ENCODE data around the gene PGA4.

The PGA4 gene

GRCh38 chr11:61256710-61257482 is 34.7 kb downstream of the PGA4 start (continued):
- no peak for TF ChIP-seq ZNF677 (tag by site-specific recombination; IDR thresholded peaks at IDR 0.05)
- no peak for TF ChIP-seq ZSCAN16 (tag by site-specific recombination; IDR thresholded peaks at IDR 0.05)
- TF ChIP-seq ZNF654 (tag by site-specific recombination; IDR thresholded peaks at IDR 0.05; ENCODE audit: low read depth) = no peak
- no peak for TF ChIP-seq ZNF791 (tag by site-specific recombination; IDR thresholded peaks at IDR 0.05)
- TF ChIP-seq YY2 (tag by site-specific recombination; IDR thresholded peaks at IDR 0.05) = no peak
- no peak for TF ChIP-seq ZNF670 (tag by site-specific recombination; IDR thresholded peaks at IDR 0.05; ENCODE audit: low read depth)
- no peak for TF ChIP-seq SETDB1 (IDR thresholded peaks at IDR 0.05; ENCODE audit: insufficient read length, low read length)
- no peak for TF ChIP-seq ZNF174 (tag by site-specific recombination; IDR thresholded peaks at IDR 0.05)
- no peak for TF ChIP-seq ZBTB44 (tag by site-specific recombination; IDR thresholded peaks at IDR 0.05)

GRCh38 chr11:61258546-61258945 is 36.4 kb downstream of the PGA4 start:
- Histone ChIP-seq H3K4me1 (ENCODE audit: control insufficient read depth, insufficient read depth, low read length) (no peaks in the 10 kb centered on the region), H3K27ac (ENCODE audit: extremely low read depth, low read depth, low read length) (no peak overlapping the region), H3K36me3 (ENCODE audit: control insufficient read depth in 2 of 2, insufficient read depth in 1 of 2, low read length in 2 of 2) (peaks cover 0 to 10% of the 10 kb centered on the region in 2 experiments; a peak in 2 of 3 replicates), H3K9me3 (ENCODE audit: control insufficient read depth, insufficient read depth, low read depth, low read length) (no peaks in the 10 kb centered on the region), H3K4me3 (ENCODE audit: low read depth, low read length) (no peak overlapping the region)
- POLR2A ChIA-PET = interaction anchor here (1.0 kb wide), 1 partner anchor 23 kb away, joined by 3 read pairs; no protein-coding TSS in a partner anchor
- TF ChIP-seq SP3 (tag by site-specific recombination; IDR thresholded peaks at IDR 0.05) = no peak
- TF ChIP-seq ZNF610 (tag by site-specific recombination; IDR thresholded peaks at IDR 0.05; ENCODE audit: borderline replicate concordance) = no peak
- TF ChIP-seq ZNF146 (tag by site-specific recombination; IDR thresholded peaks at IDR 0.05) = no peak
- TF ChIP-seq ZNF132 (tag by site-specific recombination; IDR thresholded peaks at IDR 0.05; ENCODE audit: borderline replicate concordance) = no peak
- TF ChIP-seq ZBTB17 (tag by site-specific recombination; IDR thresholded peaks at IDR 0.05) = no peak
- no peak for TF ChIP-seq ZBTB10 (tag by site-specific recombination; IDR thresholded peaks at IDR 0.05)
- TF ChIP-seq PRDM6 (tag by site-specific recombination; IDR thresholded peaks at IDR 0.05) = no peak
- no peak for TF ChIP-seq ZNF341 (tag by site-specific recombination; IDR thresholded peaks at IDR 0.05; ENCODE audit: low read depth)
- TF ChIP-seq ZNF449 (tag by site-specific recombination; IDR thresholded peaks at IDR 0.05) = no peak
- no peak for TF ChIP-seq FEZF1 (tag by site-specific recombination; IDR thresholded peaks at IDR 0.05)
- CTCF ChIA-PET = interaction anchor here (0.6 kb wide), 2 partner anchors 10 to 319 kb away, joined by 3 read pairs; no protein-coding TSS in a partner anchor
